NT2/D1 (cell line): ENCODE data around the gene DAZL.

ENCODE experiments used
- DNase-seq: peaks from one replicate; pipeline ENCODE4 v3.0.0-alpha.2; 2011; ENCODE audit warnings: low read depth, low spot score
- H3K27me3 ChIP-seq: 2 replicates; pipeline ENCODE4 v1.6.0; 2011; ENCODE audit warnings: mild to moderate bottlenecking; ENCODE audit not compliant: insufficient read length, insufficient read depth
- H3K36me3 ChIP-seq: 2 replicates; pipeline ENCODE4 v1.6.1; 2011; ENCODE audit warnings: mild to moderate bottlenecking, low read length, mixed read lengths; ENCODE audit not compliant: insufficient read depth, insufficient read length
- H3K4me1 ChIP-seq: 2 replicates; pipeline ENCODE4 v1.5.1; 2011; ENCODE audit not compliant: insufficient read depth, insufficient read length
- H3K4me3 ChIP-seq: 2 replicates; pipeline ENCODE4 v1.5.1; 2011; ENCODE audit warnings: low read depth; ENCODE audit not compliant: insufficient read length
- H3K9ac ChIP-seq: 2 replicates; pipeline ENCODE4 v1.6.0; 2011; ENCODE audit warnings: low read depth; ENCODE audit not compliant: insufficient read length
- H3K9me3 ChIP-seq: 2 replicates; pipeline ENCODE4 v1.5.1; 2011; ENCODE audit warnings: mild to moderate bottlenecking, low read length; ENCODE audit not compliant: insufficient read depth
- SUZ12 ChIP-seq: IDR thresholded peaks from 2 replicates; pipeline ENCODE4 v1.6.1; 2011; ENCODE audit not compliant: insufficient read length, insufficient read depth; ENCODE audit errors: extremely low read depth

The DAZL gene

GRCh38 chr3:16536996-16537395, 68.2 kb downstream of the DAZL start:
- no peaks in the 10 kb centered on the region for H3K36me3 ChIP-seq
- DNase-seq: no peak
- no peaks in the 10 kb centered on the region for H3K27me3 ChIP-seq

More at GRCh38 chr3:16536996-16537395, 68.2 kb downstream of the DAZL start:
- TF ChIP-seq SUZ12: no peak
- Histone ChIP-seq H3K4me1 (peaks cover 5% of the 10 kb centered on the region), H3K4me3 (no peak overlapping the region), H3K9ac (no peak overlapping the region), H3K9me3 (no peaks in the 10 kb centered on the region)
